Keratinocyte (primary cell): ENCODE results near the gene PIM3. TPM values are rescaled to one million over a fixed set of nuclear protein-coding genes. Genes with fewer than 3 reads are reported as not detected.

ENCODE experiments used
- DNase-seq: peaks from one replicate; pipeline ENCODE4 v3.0.0-alpha.2; 2011; ENCODE audit warnings: low read depth, missing footprints, low spot score
- FAIRE-seq: peaks from 2 replicates; lab custom pipeline; 2011; peaks lifted over from hg19 to GRCh38; lab: Jason Lieb, UNC
- H2AFZ ChIP-seq: 2 replicates; pipeline ENCODE4 v1.6.0; 2012; ENCODE audit warnings: low read length, control low read depth, inconsistent platforms; ENCODE audit not compliant: control insufficient read depth
- H3K27ac ChIP-seq: 2 replicates; pipeline ENCODE4 v1.5.1; 2011; ENCODE audit warnings: low read length; ENCODE audit not compliant: control insufficient read depth, insufficient read depth
- H3K27me3 ChIP-seq: 3 replicates; pipeline ENCODE4 v1.6.0; 2011; ENCODE audit warnings: low read length; ENCODE audit not compliant: control insufficient read depth, insufficient read depth; ENCODE audit errors: extremely low read depth
- H3K36me3 ChIP-seq, 2 experiments: 2 replicates in 1 of 2; 3 replicates in 1 of 2; pipeline ENCODE4 v1.5.1; 2011; ENCODE audit warnings: low read length in 2 of 2, mild to moderate bottlenecking in 1 of 2; ENCODE audit not compliant: control insufficient read depth in 2 of 2, insufficient read depth in 2 of 2; ENCODE audit errors: extremely low read depth in 1 of 2
- H3K4me1 ChIP-seq: 3 replicates; pipeline ENCODE4 v1.5.1; 2011; ENCODE audit warnings: low read length; ENCODE audit not compliant: control insufficient read depth, insufficient read depth; ENCODE audit errors: extremely low read depth
- H3K4me2 ChIP-seq: 3 replicates; pipeline ENCODE4 v1.6.0; 2011; ENCODE audit warnings: low read depth, low read length; ENCODE audit not compliant: control insufficient read depth, insufficient read depth; ENCODE audit errors: extremely low read depth
- H3K4me3 ChIP-seq, 3 experiments: fragments of 200-600 bp in 1 of 3; sonication (generic) in 1 of 3; 2 replicates in 2 of 3; 3 replicates in 1 of 3; pipeline ENCODE4 v1.5.1; 2011 to 2016; ENCODE audit warnings: low read length in 3 of 3, mild to moderate bottlenecking in 3 of 3, control low read depth in 2 of 3, inconsistent platforms in 1 of 3, low read depth in 1 of 3, mixed read lengths in 1 of 3, mixed run types in 1 of 3, moderate library complexity in 1 of 3; ENCODE audit not compliant: control insufficient read depth in 2 of 3, insufficient read depth in 2 of 3; ENCODE audit errors: extremely low read depth in 1 of 3
- H3K79me2 ChIP-seq: 2 replicates; pipeline ENCODE4 v1.6.0; 2012; ENCODE audit warnings: low read length; ENCODE audit not compliant: control insufficient read depth, insufficient read depth
- H3K9ac ChIP-seq: 3 replicates; pipeline ENCODE4 v1.6.0; 2011; ENCODE audit warnings: low read length; ENCODE audit not compliant: control insufficient read depth, insufficient read depth; ENCODE audit errors: extremely low read depth
- H3K9me1 ChIP-seq: 3 replicates; pipeline ENCODE4 v1.6.0; 2011; ENCODE audit warnings: low read length; ENCODE audit not compliant: control insufficient read depth, insufficient read depth; ENCODE audit errors: extremely low read depth
- H3K9me3 ChIP-seq: 2 replicates; pipeline ENCODE4 v1.5.1; 2012; ENCODE audit warnings: low read depth, low read length; ENCODE audit not compliant: control insufficient read depth
- H4K20me1 ChIP-seq: 3 replicates; pipeline ENCODE4 v1.6.0; 2011; ENCODE audit warnings: low read length; ENCODE audit not compliant: control insufficient read depth, insufficient read depth; ENCODE audit errors: extremely low read depth
- CTCF ChIP-seq, 3 experiments: IDR thresholded peaks in 1 of 3; conservative IDR thresholded peaks in 1 of 3; optimal IDR thresholded peaks in 1 of 3; 2 replicates in 2 of 3; 3 replicates in 1 of 3; pipeline versions ENCODE3 to v1.5.1; 2011; ENCODE audit warnings: low read length in 3 of 3, mild to moderate bottlenecking in 3 of 3, moderate library complexity in 2 of 3, control low read depth in 1 of 3, inconsistent platforms in 1 of 3; ENCODE audit not compliant: insufficient read depth in 2 of 3; ENCODE audit errors: extremely low read depth in 1 of 3
- EZH2 ChIP-seq: IDR thresholded peaks from one replicate; pipeline ENCODE4 v1.6.1; 2012; ENCODE audit warnings: inconsistent platforms, mild to moderate bottlenecking, low read length, moderate library complexity
- dilution Hi-C: fragments of 300-500 bp; cut with MboI; formaldehyde crosslinking; loops from one replicate; pipeline ENCODE4 v1.7.0; 2020; ENCODE audit warnings: low sequenced_read_pairs; ENCODE audit not compliant: extremely low pct_ligation_motif_present
- polyA plus RNA-seq, 5 experiments: library from polyadenylated mRNA; depleted of rRNA in 3 of 5; stranded (reverse) in 3 of 5; stranded (forward) in 1 of 5; unstranded in 1 of 5; fragments of >200 nt; gene quantifications; 1 replicate in 1 of 5; 2 replicates in 3 of 5; 3 replicates in 1 of 5; pipeline versions ENCODE4 v1.2.1 to v1.2.3, GENCODE V29; 2011 to 2012; ENCODE audit warnings: missing spikeins in 2 of 5, low read depth in 1 of 5, low replicate concordance in 1 of 5

PIM3 gene
- polyA plus RNA-seq, 1 donor (not counting 4 experiments of a cell fraction or from before 2014, with no cell fraction given) = 3.4 TPM

- Histone ChIP-seq H3K27me3 (no peaks in the 10 kb centered on the region), H3K9ac (no peak overlapping the region), H2AFZ (no peak overlapping the region), H3K4me3 (no peak overlapping the region), H3K9me3 (no peaks in the 10 kb centered on the region), H3K9me1 (no peaks in the 10 kb centered on the region), H3K4me2 (no peak overlapping the region), H3K79me2 (peaks cover 11% of the 10 kb centered on the region), H3K36me3 (peaks cover 13 to 19% of the 10 kb centered on the region in 2 experiments), H4K20me1 (no peaks in the 10 kb centered on the region), H3K27ac (no peak overlapping the region), H3K4me1 (peaks cover 10% of the 10 kb centered on the region)
- no peak for FAIRE-seq
- dilution Hi-C loops = no loop called here
- DNase-seq = no peak
- TF ChIP-seq CTCF (optimal IDR thresholded peaks at IDR 0.05 in 1 of 3, IDR thresholded peaks at IDR 0.05 in 1 of 3, conservative IDR thresholded peaks at IDR 0.05 in 1 of 3; ENCODE audit: extremely low read depth in 1 of 3, insufficient read depth in 2 of 3, low read length in 3 of 3) (no peak), EZH2 (no peak)
Observed at GRCh38 chr22:49921508-49922278, 38.9 kb upstream of the PIM3 start.

- Histone ChIP-seq H3K4me3 (no peak overlapping the region), H3K4me2 (no peak overlapping the region), H3K79me2 (peaks cover 5% of the 10 kb centered on the region), H3K27ac (no peak overlapping the region), H2AFZ (no peak overlapping the region), H3K9me3 (no peaks in the 10 kb centered on the region), H3K4me1 (peaks cover 5% of the 10 kb centered on the region), H3K36me3 (peaks cover 13 to 23% of the 10 kb centered on the region in 2 experiments), H4K20me1 (no peaks in the 10 kb centered on the region), H3K9ac (no peak overlapping the region), H3K9me1 (no peaks in the 10 kb centered on the region), H3K27me3 (no peaks in the 10 kb centered on the region)
- dilution Hi-C loops = no loop called here
- DNase-seq = no peak
- TF ChIP-seq CTCF (optimal IDR thresholded peaks at IDR 0.05 in 1 of 3, IDR thresholded peaks at IDR 0.05 in 1 of 3, conservative IDR thresholded peaks at IDR 0.05 in 1 of 3; ENCODE audit: extremely low read depth in 1 of 3, insufficient read depth in 2 of 3, low read length in 3 of 3) = no peak
- no peak for TF ChIP-seq EZH2
- no peak for FAIRE-seq
Observed at GRCh38 chr22:49922484-49922883, 38.1 kb upstream of the PIM3 start.
